ENCODE results near the gene FKBP2. TPM values are rescaled to one million over a fixed set of nuclear protein-coding genes. Genes with fewer than 3 reads are reported as not detected.

The FKBP2 gene
- polyA plus RNA-seq, 3 donors = 74.5 to 111 (median 102) TPM

GRCh38 chr11:64208796-64209562 lies 31.9 kb upstream of the FKBP2 start:
- no peak for DNase-seq (ENCODE audit: extremely low read depth in 1 of 11, low read depth in 9 of 11, low spot score in 4 of 11)

- DNase-seq (ENCODE audit: extremely low read depth in 1 of 11, low read depth in 9 of 11, low spot score in 4 of 11) = no peak
These were observed 31.4 kb upstream of the FKBP2 start for GRCh38 chr11:64209563-64209843.

- no peak for DNase-seq (ENCODE audit: extremely low read depth in 1 of 11, low read depth in 9 of 11, low spot score in 4 of 11)
These were observed 30.4 kb upstream of the FKBP2 start for GRCh38 chr11:64210301-64211020.

DNA sequence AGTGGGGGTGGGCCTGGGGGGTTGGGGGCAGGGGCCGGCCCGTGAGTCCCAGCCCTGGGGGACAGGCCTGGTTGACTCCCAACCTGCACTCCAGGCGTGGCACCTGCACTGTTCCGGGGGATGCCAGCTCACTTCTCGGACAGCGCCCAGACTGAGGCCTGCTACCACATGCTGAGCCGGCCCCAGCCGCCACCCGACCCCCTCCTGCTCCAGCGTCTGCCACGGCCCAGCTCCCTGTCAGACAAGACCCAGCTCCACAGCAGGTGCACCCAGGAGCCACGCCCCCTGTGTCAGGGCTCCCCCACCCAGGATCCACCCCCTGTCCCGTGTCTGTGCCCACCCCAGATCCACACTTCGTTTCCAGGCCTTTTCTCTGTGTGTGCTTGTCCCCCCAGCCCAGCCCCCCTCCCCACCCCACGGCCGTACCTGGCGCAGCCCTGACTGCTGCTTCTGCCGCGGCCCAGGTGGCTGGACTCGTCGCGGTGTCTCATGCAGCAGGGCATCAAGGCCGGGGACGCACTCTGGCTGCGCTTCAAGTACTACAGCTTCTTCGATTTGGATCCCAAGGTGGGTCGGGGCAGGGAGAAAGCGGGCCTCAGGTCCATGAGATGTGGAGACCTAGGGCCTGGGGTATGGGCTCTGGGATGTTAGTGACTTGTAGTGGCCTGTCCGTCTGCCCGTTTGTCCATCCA lies 29.6 kb upstream of the FKBP2 start:
- DNase-seq (ENCODE audit: extremely low read depth in 1 of 11, low read depth in 9 of 11, low spot score in 4 of 11) = no peak

- no peak for DNase-seq (ENCODE audit: extremely low read depth in 1 of 11, low read depth in 9 of 11, low spot score in 4 of 11)
These were observed 24.0 kb upstream of the FKBP2 start for GRCh38 chr11:64216879-64217278.

GRCh38 chr11:64218628-64219353 lies 22.1 kb upstream of the FKBP2 start:
- no peak for DNase-seq (ENCODE audit: extremely low read depth in 1 of 11, low read depth in 9 of 11, low spot score in 4 of 11)

DNA sequence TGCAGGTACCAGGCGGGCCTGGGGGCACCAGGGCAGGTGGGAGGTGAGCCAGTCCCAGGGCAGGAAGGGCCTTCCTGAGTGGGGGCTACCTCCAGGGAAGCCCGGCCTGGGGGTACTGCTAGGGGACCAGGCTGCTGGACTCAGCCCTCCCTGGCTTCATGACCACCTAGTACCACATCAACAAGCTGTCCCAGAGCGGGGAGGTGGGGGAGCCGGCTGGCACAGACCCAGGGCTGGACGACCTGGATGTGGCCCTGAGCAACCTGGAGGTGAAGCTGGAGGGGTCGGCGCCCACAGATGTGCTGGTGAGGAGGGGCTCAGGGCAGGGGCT lies 21.6 kb upstream of the FKBP2 start:
- no peak for DNase-seq (ENCODE audit: extremely low read depth in 1 of 11, low read depth in 9 of 11, low spot score in 4 of 11)

GRCh38 chr11:64219755-64220154 lies 21.1 kb upstream of the FKBP2 start:
- no peak for DNase-seq (ENCODE audit: extremely low read depth in 1 of 11, low read depth in 9 of 11, low spot score in 4 of 11)

- no peak for DNase-seq (ENCODE audit: extremely low read depth in 1 of 11, low read depth in 9 of 11, low spot score in 4 of 11)
These were observed 20.6 kb upstream of the FKBP2 start for GRCh38 chr11:64220271-64220670.

DNA sequence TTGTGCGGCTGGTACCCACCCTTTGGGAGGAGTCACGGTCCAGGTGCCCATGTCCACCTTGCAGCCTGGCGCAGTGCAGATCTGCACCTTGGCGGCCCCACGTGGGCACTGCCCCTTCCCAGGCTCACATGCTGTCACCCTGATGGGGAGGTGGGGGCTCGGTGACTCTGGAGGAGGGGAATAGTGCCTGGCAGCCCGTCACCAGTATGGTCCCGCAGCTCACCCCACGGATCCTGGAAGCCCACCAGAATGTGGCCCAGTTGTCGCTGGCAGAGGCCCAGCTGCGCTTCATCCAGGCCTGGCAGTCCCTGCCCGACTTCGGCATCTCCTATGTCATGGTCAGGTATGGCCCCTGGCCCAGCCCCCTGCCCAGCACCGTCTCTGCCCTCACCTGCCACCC lies 20.1 kb upstream of the FKBP2 start:
- DNase-seq (ENCODE audit: extremely low read depth in 1 of 11, low read depth in 9 of 11, low spot score in 4 of 11) = no peak

DNA sequence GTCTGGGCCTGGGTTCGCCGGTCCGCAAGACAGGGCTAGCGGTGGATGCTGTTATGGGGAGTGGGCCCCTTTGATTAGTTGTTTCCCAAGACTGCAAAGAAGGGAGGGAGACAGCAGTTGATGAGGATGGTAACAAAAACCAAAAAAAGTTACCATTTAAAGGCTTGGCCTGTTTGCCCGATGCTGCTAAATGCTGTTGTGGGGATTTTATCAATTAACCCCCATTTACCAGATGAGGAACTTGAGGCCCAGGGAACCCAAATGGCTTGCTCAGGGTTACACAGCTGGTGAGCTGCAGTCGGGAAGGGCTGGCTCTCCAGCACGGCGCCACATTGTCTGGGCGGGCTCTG lies 18.3 kb upstream of the FKBP2 start:
- no peak for DNase-seq (ENCODE audit: extremely low read depth in 1 of 11, low read depth in 9 of 11, low spot score in 4 of 11)

DNA sequence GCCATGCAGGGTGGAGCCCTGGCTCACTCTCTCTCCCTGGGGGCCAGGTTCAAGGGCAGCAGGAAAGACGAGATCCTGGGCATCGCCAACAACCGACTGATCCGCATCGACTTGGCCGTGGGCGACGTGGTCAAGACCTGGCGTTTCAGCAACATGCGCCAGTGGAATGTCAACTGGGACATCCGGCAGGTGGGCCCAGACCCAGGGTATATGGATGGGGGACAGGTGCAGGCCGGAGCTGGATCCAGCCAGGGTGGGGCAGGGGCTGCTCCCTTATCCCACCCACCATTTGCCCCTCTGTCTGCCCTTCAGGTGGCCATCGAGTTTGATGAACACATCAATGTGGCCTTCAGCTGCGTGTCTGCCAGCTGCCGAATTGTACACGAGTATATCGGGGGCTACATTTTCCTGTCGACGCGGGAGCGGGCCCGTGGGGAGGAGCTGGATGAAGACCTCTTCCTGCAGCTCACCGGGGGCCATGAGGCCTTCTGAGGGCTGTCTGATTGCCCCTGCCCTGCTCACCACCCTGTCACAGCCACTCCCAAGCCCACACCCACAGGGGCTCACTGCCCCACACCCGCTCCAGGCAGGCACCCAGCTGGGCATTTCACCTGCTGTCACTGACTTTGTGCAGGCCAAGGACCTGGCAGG lies 17.8 kb upstream of the FKBP2 start:
- DNase-seq (ENCODE audit: extremely low read depth in 1 of 11, low read depth in 9 of 11, low spot score in 4 of 11) = no peak

DNA sequence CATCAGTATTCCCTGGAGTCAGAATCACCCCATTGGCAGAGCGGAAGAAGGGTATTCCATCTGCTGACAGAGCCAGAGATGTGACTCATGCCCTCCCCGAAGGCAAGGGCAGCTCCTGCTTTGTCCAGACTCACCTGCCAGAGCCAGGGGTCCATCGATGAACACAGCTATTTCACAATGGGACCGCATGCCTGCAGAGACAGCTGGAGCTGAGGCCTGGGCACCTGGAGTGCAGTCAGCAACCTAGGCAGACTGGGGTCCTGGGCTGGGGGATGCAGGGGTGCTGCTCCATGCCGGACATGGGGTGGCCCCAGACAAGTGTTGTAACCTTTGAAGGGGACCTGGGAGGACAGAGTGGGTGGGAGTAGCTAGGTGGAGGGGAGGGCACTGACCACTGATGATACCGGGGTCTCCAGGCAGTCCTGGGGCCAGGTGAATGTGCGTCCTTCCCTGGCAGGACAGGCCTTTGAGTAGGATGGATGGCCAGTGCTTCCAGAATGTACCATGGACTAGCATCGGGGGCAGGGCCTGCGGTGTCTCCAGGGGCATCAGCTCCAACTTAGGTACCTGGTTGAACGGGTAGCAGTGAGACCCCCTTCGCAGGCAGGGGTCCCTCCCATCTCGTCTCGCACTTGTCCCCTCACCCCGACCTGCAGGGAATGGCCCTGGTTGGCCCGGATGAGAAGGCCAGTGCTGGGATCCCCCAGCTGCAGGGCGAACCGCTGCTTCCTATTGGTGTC lies 16.6 kb upstream of the FKBP2 start:
- no peak for DNase-seq (ENCODE audit: extremely low read depth in 1 of 11, low read depth in 9 of 11, low spot score in 4 of 11)

DNA sequence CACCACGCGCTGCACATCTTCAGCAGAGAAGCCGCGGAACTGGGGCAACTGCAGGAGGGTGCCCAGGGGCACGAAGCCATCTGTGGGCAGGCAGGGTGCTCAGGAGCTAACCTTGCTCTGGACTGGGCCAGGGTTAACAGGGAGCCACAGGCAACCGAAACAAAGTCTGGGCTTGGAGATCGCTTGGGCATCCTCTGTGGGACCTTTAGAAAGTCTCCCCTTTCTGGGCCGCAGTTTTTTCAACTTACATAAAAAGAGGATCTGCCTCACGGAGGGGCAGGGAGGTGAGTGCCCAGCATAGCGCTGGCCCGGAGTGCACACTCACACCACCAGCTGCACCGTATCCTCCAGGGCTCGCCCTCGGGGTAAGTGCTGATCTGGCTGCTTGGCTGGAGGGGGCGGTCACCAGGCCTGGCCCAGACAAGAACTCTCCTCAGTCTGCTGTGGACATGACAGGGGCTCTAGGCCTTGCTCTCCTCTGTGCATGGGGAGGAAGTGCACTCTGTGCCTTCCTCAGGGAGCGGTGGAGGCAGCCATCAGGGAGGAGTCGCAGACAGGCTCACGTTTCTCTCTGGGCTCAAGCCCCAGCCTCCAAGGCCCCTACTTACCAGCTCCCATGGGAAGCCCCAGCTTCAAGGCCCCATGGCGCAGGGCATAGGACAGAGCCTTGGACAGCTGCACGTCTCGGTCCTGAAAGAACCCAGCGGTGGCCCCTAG lies 15.8 kb upstream of the FKBP2 start:
- DNase-seq (ENCODE audit: extremely low read depth in 1 of 11, low read depth in 9 of 11, low spot score in 4 of 11) = no peak

GRCh38 chr11:64225608-64226506 lies 15.0 kb upstream of the FKBP2 start, which contains the start of the genes NUDT22 and TRPT1:
TSS of gene NUDT22 (plus strand) at chr11:64226274. CDS start at chr11:64226653, 379 bp downstream.
TSS of gene TRPT1 (minus strand) at chr11:64226186. CDS start at chr11:64225860, 326 bp downstream.
- DNase-seq (ENCODE audit: extremely low read depth in 1 of 11, low read depth in 9 of 11, low spot score in 4 of 11) = peak in 9 of 11 donors; percentile 67 to 89 (median 82)

DNA sequence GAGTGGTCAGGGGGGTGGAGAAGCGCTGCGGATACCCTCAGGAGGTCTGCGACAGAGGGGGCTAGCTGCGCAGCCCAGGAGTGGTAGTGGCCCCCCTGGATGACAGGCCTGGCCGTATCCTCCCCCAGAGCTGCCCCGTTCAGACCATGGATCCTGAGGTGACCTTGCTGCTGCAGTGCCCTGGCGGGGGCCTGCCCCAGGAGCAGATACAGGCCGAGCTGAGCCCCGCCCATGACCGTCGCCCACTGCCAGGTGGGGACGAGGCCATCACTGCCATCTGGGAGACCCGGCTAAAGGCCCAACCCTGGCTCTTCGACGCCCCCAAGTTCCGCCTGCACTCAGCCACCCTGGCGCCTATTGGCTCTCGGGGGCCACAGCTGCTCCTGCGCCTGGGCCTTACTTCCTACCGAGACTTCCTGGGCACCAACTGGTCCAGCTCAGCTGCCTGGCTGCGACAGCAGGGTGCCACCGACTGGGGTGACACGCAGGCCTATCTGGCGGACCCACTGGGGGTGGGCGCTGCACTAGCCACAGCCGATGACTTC lies 14.3 kb upstream of the FKBP2 start:
- no peak for DNase-seq (ENCODE audit: extremely low read depth in 1 of 11, low read depth in 9 of 11, low spot score in 4 of 11)
